HTERT RPE-1 (cell line): Measurements from ENCODE around the gene MORN4.

Experiments
- in situ Hi-C: fragments of 300-500 bp; cut with MboI; formaldehyde crosslinking; loops from 4 replicates; pipeline ENCODE4 v1.14.3; 2020; ENCODE audit warnings: low sequenced_read_pairs

The MORN4 gene

GRCh38 chr10:97575127-97575668 is 58.1 kb downstream of the MORN4 start:
- in situ Hi-C loops: no loop called here

GRCh38 chr10:97574374-97575126 is 58.8 kb downstream of the MORN4 start:
- in situ Hi-C loops: no loop called here

GRCh38 chr10:97573672-97574071 is 59.6 kb downstream of the MORN4 start:
- in situ Hi-C loops: no loop called here

- in situ Hi-C loops: no loop called here
These were observed 60.3 kb downstream of the MORN4 start for GRCh38 chr10:97573021-97573420.

- in situ Hi-C loops: no loop called here
These were observed 60.9 kb downstream of the MORN4 start, which contains the start of gene ANKRD2 for GRCh38 chr10:97572214-97572989. Gene ANKRD2, plus strand, starts transcription at chr10:97572779. Its CDS starts 10 bp downstream, at chr10:97572789.

GRCh38 chr10:97571622-97572021 is 61.7 kb downstream of the MORN4 start:
- in situ Hi-C loops: no loop called here

GRCh38 chr10:97570789-97571471 is 62.4 kb downstream of the MORN4 start:
- in situ Hi-C loops: no loop called here

GRCh38 chr10:97570146-97570788 is 63.0 kb downstream of the MORN4 start:
- in situ Hi-C loops: no loop called here

- in situ Hi-C loops: no loop called here
These were observed 65.4 kb downstream of the MORN4 start for GRCh38 chr10:97567891-97568290.

- in situ Hi-C loops: no loop called here
These were observed 66.8 kb downstream of the MORN4 start for GRCh38 chr10:97566336-97566996.

- in situ Hi-C loops: no loop called here
These were observed 68.5 kb downstream of the MORN4 start for GRCh38 chr10:97564776-97565175.
